Sigmoid colon (tissue), 4 donors: ENCODE results near the gene CORT.

Experiments
- POLR2A ChIP-seq, 2 donors: fragments of 450-650 bp; IDR thresholded peaks; one replicate each; pipeline ENCODE4 v1.6.1; 2016; ENCODE audit warnings: antibody characterized with exemption in 2 of 2, mild to moderate bottlenecking in 2 of 2, moderate library complexity in 2 of 2
- POLR2AphosphoS5 ChIP-seq, 4 donors: sonication (generic); formaldehyde crosslinking; IDR thresholded peaks; one replicate each; pipeline ENCODE4 v1.6.1; 2017; ENCODE audit warnings: antibody characterized with exemption in 4 of 4
- TF ChIP-seq, protein P1 (sequence below), 4 experiments: fragments of 450-650 bp in 3 of 4; fragments of 200-600 bp in 1 of 4; IDR thresholded peaks; one replicate each; pipeline ENCODE4 v1.5.1; 2016 to 2019; ENCODE audit warnings: antibody characterized with exemption in 4 of 4, mild to moderate bottlenecking in 3 of 4, moderate library complexity in 2 of 4

DNA sequence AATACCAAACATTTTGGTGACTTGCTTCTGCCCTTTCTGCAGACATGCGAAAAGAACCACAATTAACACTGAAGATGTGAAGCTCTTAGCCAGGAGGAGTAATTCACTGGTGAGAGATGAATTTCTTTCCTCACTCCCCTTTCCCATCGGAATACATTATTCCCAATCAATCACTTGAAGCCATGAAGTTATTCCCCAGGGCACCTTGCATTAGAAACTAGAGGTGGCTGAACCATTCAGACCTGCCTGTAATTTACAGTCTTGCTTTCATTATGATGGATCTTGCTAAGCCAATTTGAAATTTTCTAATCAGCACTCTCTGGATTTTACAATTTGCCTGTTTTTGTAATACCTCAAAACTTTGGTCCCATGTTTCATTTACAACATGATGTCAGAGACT, 9.5 kb upstream of the CORT start:
- TF ChIP-seq, protein P1, sequence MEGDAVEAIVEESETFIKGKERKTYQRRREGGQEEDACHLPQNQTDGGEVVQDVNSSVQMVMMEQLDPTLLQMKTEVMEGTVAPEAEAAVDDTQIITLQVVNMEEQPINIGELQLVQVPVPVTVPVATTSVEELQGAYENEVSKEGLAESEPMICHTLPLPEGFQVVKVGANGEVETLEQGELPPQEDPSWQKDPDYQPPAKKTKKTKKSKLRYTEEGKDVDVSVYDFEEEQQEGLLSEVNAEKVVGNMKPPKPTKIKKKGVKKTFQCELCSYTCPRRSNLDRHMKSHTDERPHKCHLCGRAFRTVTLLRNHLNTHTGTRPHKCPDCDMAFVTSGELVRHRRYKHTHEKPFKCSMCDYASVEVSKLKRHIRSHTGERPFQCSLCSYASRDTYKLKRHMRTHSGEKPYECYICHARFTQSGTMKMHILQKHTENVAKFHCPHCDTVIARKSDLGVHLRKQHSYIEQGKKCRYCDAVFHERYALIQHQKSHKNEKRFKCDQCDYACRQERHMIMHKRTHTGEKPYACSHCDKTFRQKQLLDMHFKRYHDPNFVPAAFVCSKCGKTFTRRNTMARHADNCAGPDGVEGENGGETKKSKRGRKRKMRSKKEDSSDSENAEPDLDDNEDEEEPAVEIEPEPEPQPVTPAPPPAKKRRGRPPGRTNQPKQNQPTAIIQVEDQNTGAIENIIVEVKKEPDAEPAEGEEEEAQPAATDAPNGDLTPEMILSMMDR (IDR thresholded peaks at IDR 0.05) = no peak
- TF ChIP-seq POLR2AphosphoS5 (IDR thresholded peaks at IDR 0.05) (no peak), POLR2A (IDR thresholded peaks at IDR 0.05) (no peak)
